H1 (cell line): ENCODE measurements around the gene PCDH9. TPM values are rescaled to one million over a fixed set of nuclear protein-coding genes. Genes with fewer than 3 reads are reported as not detected.

Experiments
- CTCF ChIA-PET: fragments of 300-600 bp; sonication (Branson Sonifier 250); formaldehyde crosslinking; loops from one replicate; lab custom pipeline; 2021; ENCODE audit not compliant: partially characterized antibody; lab: Charles Lee
- POLR2A ChIA-PET: fragments of 300-600 bp; sonication (Branson Sonifier 250); formaldehyde crosslinking; loops from one replicate; lab custom pipeline; 2021; ENCODE audit warnings: inconsistent platforms; ENCODE audit not compliant: partially characterized antibody; lab: Charles Lee
- DNase-seq, 2 experiments: peaks; one replicate each; pipeline versions ENCODE4 v3.0.0 to v3.0.0-alpha.2; 2010 to 2022; ENCODE audit warnings: low spot score in 2 of 2, low read depth in 1 of 2, mixed read lengths in 1 of 2
- FAIRE-seq: peaks from 2 replicates; lab custom pipeline; 2011; peaks lifted over from hg19 to GRCh38; lab: Jason Lieb, UNC
- H2AFZ ChIP-seq: 2 replicates; pipeline ENCODE4 v1.8.1; 2012; ENCODE audit warnings: low read length, inconsistent platforms
- H2AK5ac ChIP-seq: 2 replicates; pipeline ENCODE4 v1.6.1; 2013; ENCODE audit warnings: low read depth, low read length
- H2BK120ac ChIP-seq: replicated peaks from 2 replicates; pipeline ENCODE3; 2013; ENCODE audit warnings: low read depth, low read length, inconsistent platforms
- H2BK12ac ChIP-seq: 2 replicates; pipeline ENCODE4 v1.6.1; 2013; ENCODE audit warnings: low read depth, low read length
- H2BK15ac ChIP-seq: 2 replicates; pipeline ENCODE4 v1.6.1; 2013; ENCODE audit warnings: low read length
- H2BK20ac ChIP-seq: 2 replicates; pipeline ENCODE4 v1.6.1; 2013; ENCODE audit warnings: low read length
- H2BK5ac ChIP-seq: 2 replicates; pipeline ENCODE4 v1.6.1; 2013; ENCODE audit warnings: low read depth, low read length
- H3K14ac ChIP-seq: 2 replicates; pipeline ENCODE4 v1.6.1; 2013; ENCODE audit warnings: inconsistent platforms; ENCODE audit not compliant: insufficient read length
- H3K18ac ChIP-seq: 2 replicates; pipeline ENCODE4 v1.6.1; 2013; ENCODE audit warnings: low read length; ENCODE audit errors: extremely low read depth
- H3K23ac ChIP-seq: 2 replicates; pipeline ENCODE4 v1.6.1; 2013; ENCODE audit warnings: inconsistent platforms; ENCODE audit not compliant: insufficient read length
- H3K23me2 ChIP-seq: 2 replicates; pipeline ENCODE4 v1.6.1; 2013; ENCODE audit warnings: low read depth, low read length
- H3K27ac ChIP-seq: 2 replicates; pipeline ENCODE4 v1.6.1; 2011; ENCODE audit warnings: low read depth, low read length, inconsistent platforms
- H3K27me3 ChIP-seq, 4 experiments: replicated peaks in 1 of 4; 1 replicate in 1 of 4; 2 replicates in 3 of 4; pipeline versions ENCODE4 v1.6.1 to v1.8.1; 2011 to 2013; ENCODE audit warnings: low read length in 3 of 4, mild to moderate bottlenecking in 3 of 4, inconsistent platforms in 2 of 4, mixed read lengths in 2 of 4, moderate library complexity in 1 of 4; ENCODE audit not compliant: control insufficient read depth in 3 of 4, insufficient read depth in 3 of 4; ENCODE audit errors: extremely low read depth in 1 of 4
- H3K36me3 ChIP-seq, 4 experiments: 2 replicates each; pipeline versions ENCODE4 v1.6.1 to v1.8.1; 2011 to 2013; ENCODE audit warnings: mild to moderate bottlenecking in 4 of 4, low read length in 3 of 4, moderate library complexity in 2 of 4, control low read depth in 1 of 4, inconsistent platforms in 1 of 4; ENCODE audit not compliant: insufficient read depth in 4 of 4, control insufficient read depth in 2 of 4
- H3K4ac ChIP-seq: replicated peaks from 2 replicates; pipeline ENCODE3; 2013; ENCODE audit warnings: low read length, low read depth, mixed read lengths, inconsistent platforms; ENCODE audit not compliant: insufficient read length
- H3K4me1 ChIP-seq, 4 experiments: replicated peaks in 1 of 4; 1 replicate in 1 of 4; 2 replicates in 3 of 4; pipeline versions ENCODE4 v1.6.1 to v1.8.1; 2011 to 2013; ENCODE audit warnings: low read length in 3 of 4, inconsistent platforms in 2 of 4, mixed read lengths in 1 of 4; ENCODE audit not compliant: insufficient read depth in 4 of 4, control insufficient read depth in 3 of 4
- H3K4me2 ChIP-seq, 2 experiments: 2 replicates each; pipeline versions ENCODE4 v1.6.1 to v1.8.1; 2011 to 2013; ENCODE audit warnings: low read depth in 2 of 2, low read length in 2 of 2, control low read depth in 1 of 2, inconsistent platforms in 1 of 2, mild to moderate bottlenecking in 1 of 2; ENCODE audit not compliant: insufficient read depth in 1 of 2
- H3K4me3 ChIP-seq, 4 experiments: fragments of 200-600, 300-600 bp in 1 of 4; sonication (generic), shearing (Covaris generic), sonication (Bioruptor Twin) in 1 of 4; 2 replicates each; pipeline versions ENCODE4 v1.5.1 to v1.8.1; 2011 to 2016; ENCODE audit warnings: low read length in 4 of 4, low read depth in 3 of 4, control low read depth in 2 of 4, inconsistent platforms in 2 of 4, mild to moderate bottlenecking in 2 of 4, mixed read lengths in 1 of 4, moderate library complexity in 1 of 4; ENCODE audit not compliant: insufficient read depth in 2 of 4; ENCODE audit errors: extremely low read depth in 1 of 4
- H3K56ac ChIP-seq: replicated peaks from 2 replicates; pipeline ENCODE3; 2013; ENCODE audit warnings: low read depth, mild to moderate bottlenecking, mixed read lengths, low read length, inconsistent platforms; ENCODE audit not compliant: insufficient read length
- H3K79me1 ChIP-seq: 2 replicates; pipeline ENCODE4 v1.6.1; 2013; ENCODE audit warnings: low read depth, low read length, control low read depth
- H3K79me2 ChIP-seq, 2 experiments: 2 replicates each; pipeline versions ENCODE4 v1.6.1 to v1.8.1; 2012 to 2013; ENCODE audit warnings: low read length in 2 of 2, mild to moderate bottlenecking in 2 of 2, inconsistent platforms in 1 of 2; ENCODE audit not compliant: insufficient read depth in 2 of 2, control insufficient read depth in 1 of 2
- H3K9ac ChIP-seq, 4 experiments: replicated peaks in 1 of 4; 1 replicate in 1 of 4; 2 replicates in 3 of 4; pipeline versions ENCODE4 v1.6.1 to v1.8.1; 2011 to 2013; ENCODE audit warnings: low read depth in 3 of 4, low read length in 3 of 4, control low read depth in 2 of 4, mild to moderate bottlenecking in 2 of 4, moderate library complexity in 2 of 4, inconsistent platforms in 1 of 4; ENCODE audit errors: extremely low read depth in 1 of 4
- H3K9me3 ChIP-seq, 2 experiments: 2 replicates each; pipeline versions ENCODE4 v1.6.1 to v1.8.1; 2012 to 2013; ENCODE audit warnings: mild to moderate bottlenecking in 2 of 2, moderate library complexity in 2 of 2, control low read depth in 1 of 2, inconsistent platforms in 1 of 2, low read depth in 1 of 2, low read length in 1 of 2, mixed read lengths in 1 of 2; ENCODE audit not compliant: insufficient read depth in 2 of 2
- H4K20me1 ChIP-seq, 2 experiments: replicated peaks in 1 of 2; 2 replicates each; pipeline versions ENCODE3 to v1.8.1; 2011 to 2013; ENCODE audit warnings: inconsistent platforms in 2 of 2, low read length in 2 of 2, mild to moderate bottlenecking in 1 of 2; ENCODE audit not compliant: insufficient read depth in 2 of 2, control insufficient read depth in 1 of 2
- H4K5ac ChIP-seq: 2 replicates; pipeline ENCODE4 v1.6.1; 2013; ENCODE audit warnings: low read length, low read depth, mixed read lengths, inconsistent platforms; ENCODE audit not compliant: insufficient read length
- H4K8ac ChIP-seq: 2 replicates; pipeline ENCODE4 v1.8.0; 2013; ENCODE audit warnings: mild to moderate bottlenecking, moderate library complexity, low read length, inconsistent platforms; ENCODE audit not compliant: insufficient read depth; ENCODE audit errors: extremely low read depth
- H4K91ac ChIP-seq: replicated peaks from 2 replicates; pipeline ENCODE3; 2013; ENCODE audit warnings: low read length, mixed read lengths, inconsistent platforms; ENCODE audit not compliant: insufficient read length
- KDM5A ChIP-seq: fragments of 200-600 bp; IDR thresholded peaks from 2 replicates; pipeline ENCODE4 v1.7.1; 2012; ENCODE audit warnings: mild to moderate bottlenecking, low read length, inconsistent platforms, mixed read lengths
- RAD21 ChIP-seq, 2 experiments: IDR thresholded peaks in 1 of 2; conservative IDR thresholded peaks in 1 of 2; 2 replicates each; pipeline ENCODE4 v1.6.1; 2011; ENCODE audit warnings: low read depth in 2 of 2, low read length in 2 of 2, improper control_type of control experiment in 1 of 2, inconsistent platforms in 1 of 2, mild to moderate bottlenecking in 1 of 2, moderate library complexity in 1 of 2
- WGBS, 2 experiments: shearing (Covaris generic) in 1 of 2; methylation state at CpG; one replicate each; pipeline versions ENCODE4 v1.1.6 to v1.1.7; 2013 to 2015; ENCODE audit warnings: low lambda C conversion rate in 2 of 2, mixed read lengths in 2 of 2, inconsistent platforms in 1 of 2, low coverage in 1 of 2, missing lambda C conversion rate in 1 of 2; ENCODE audit not compliant: insufficient replicate concordance in 2 of 2, insufficient coverage in 1 of 2, insufficient read length in 1 of 2; ENCODE audit errors: extremely low coverage in 1 of 2, missing lambda C conversion rate in 1 of 2; 5-methylcytosine and 5-hydroxymethylcytosine counted together
- polyA plus RNA-seq, 7 experiments: library from polyadenylated mRNA; depleted of rRNA in 3 of 7; stranded (reverse) in 5 of 7; unstranded in 2 of 7; fragments of >200 nt in 5 of 7; fragments of 200-250 nt in 2 of 7; gene quantifications; 1 replicate in 5 of 7; 2 replicates in 1 of 7; 4 replicates in 1 of 7; pipeline versions ENCODE4 v1.2.1 to v1.2.3, GENCODE V29; 2011 to 2013; ENCODE audit warnings: missing spikeins in 2 of 7, mixed read lengths in 2 of 7
- total RNA-seq: library from RNA; stranded (reverse); fragmentation: NEBNext Ultra II Directional; extraction: Animal tissue kit (Norgen Biotek cat#: 25700); gene quantifications from 2 replicates; pipeline ENCODE4 v1.2.1, GENCODE V29; 2021

Gene PCDH9
- total and polyA plus RNA-seq, 2 of the 8 experiments (the other 6 are each of a cell fraction or from before 2014, with no cell fraction given) = 0.12 to 0.60 TPM

DNA sequence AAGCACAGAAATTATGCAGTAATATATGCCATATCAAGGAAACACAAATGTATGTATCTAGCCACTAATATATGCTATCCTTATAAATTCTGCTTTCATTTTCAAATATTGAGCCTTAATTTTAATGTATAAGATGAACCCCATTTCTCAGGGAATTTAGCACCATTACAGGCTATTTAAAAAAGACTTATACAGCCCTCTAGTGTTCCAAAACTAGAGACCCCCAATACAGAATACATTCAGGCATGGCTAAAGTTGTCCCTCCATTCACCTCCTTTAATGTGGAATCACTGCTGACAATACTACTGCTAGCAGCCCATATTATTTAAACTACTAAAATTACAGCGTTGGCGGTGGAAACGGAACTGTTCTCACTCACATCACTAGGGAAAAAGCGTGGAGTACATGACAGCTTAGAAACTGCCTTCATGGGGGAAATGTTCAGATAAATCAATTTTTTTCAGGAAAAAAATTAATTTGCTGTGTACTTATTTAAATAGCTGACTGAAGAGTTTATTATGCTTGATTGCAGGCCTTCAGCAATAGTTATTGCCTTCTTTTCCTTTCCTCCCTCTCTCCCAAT lies 541.0 kb downstream of the PCDH9 start:
- Histone ChIP-seq H4K91ac (no peak overlapping the region), H2BK20ac (no peak overlapping the region), H3K18ac (no peak overlapping the region), H2BK5ac (no peak overlapping the region), H3K56ac (no peak overlapping the region), H3K36me3 (no peaks in the 10 kb centered on the region; a peak in 2 of 8 replicates), H3K4me1 (no peaks in the 10 kb centered on the region), H3K79me1 (no peaks in the 10 kb centered on the region), H3K9me3 (peaks cover 13 to 18% of the 10 kb centered on the region in 2 experiments), H3K23me2 (no peaks in the 10 kb centered on the region), H3K9ac (no peak overlapping the region), H3K14ac (no peak overlapping the region), H2BK120ac (no peak overlapping the region), H2AFZ (no peak overlapping the region), H2BK15ac (no peak overlapping the region), H4K8ac (no peak overlapping the region), H3K27ac (no peak overlapping the region), H3K4me3 (no peak overlapping the region), H3K23ac (no peak overlapping the region), H2BK12ac (no peak overlapping the region), H4K20me1 (no peaks in the 10 kb centered on the region), H3K4me2 (no peak overlapping the region), H4K5ac (no peak overlapping the region), H3K79me2 (no peaks in the 10 kb centered on the region), H3K27me3 (no peaks in the 10 kb centered on the region), H2AK5ac (no peak overlapping the region), H3K4ac (no peak overlapping the region)
- TF ChIP-seq KDM5A (no peak), RAD21 (IDR thresholded peaks at IDR 0.05 in 1 of 2, conservative IDR thresholded peaks at IDR 0.05 in 1 of 2; ENCODE audit: low read depth in 2 of 2, low read length in 2 of 2) (peak; percentile 38 to 41)
- DNase-seq (no peak), FAIRE-seq (no peak)
- 95% methylated on average over 4 of the region's 4 CpGs; no CpG with 5 or more reads in 1 of the 2 experiments for WGBS, 2 experiments
- CTCF ChIA-PET = interaction anchor here (0.6 to 2.1 kb wide), 8 partner anchors 10 to 540 kb away, joined by 3 to 10 read pairs (median 3); no protein-coding TSS in a partner anchor
- POLR2A ChIA-PET = no interaction called here
